RPMI7951 (cell line): ENCODE measurements around the gene UBE2O. TPM values are rescaled to one million over a fixed set of nuclear protein-coding genes. Genes with fewer than 3 reads are reported as not detected.

Experiments
- DNase-seq: peaks from one replicate; pipeline ENCODE4 v3.0.0-alpha.2; 2012; ENCODE audit warnings: low read depth
- total RNA-seq: library from RNA; depleted of rRNA; stranded (reverse); fragments of >200 nt; shearing (Covaris generic); gene quantifications from 2 replicates; pipeline ENCODE4 v1.2.3, GENCODE V29; 2014; rRNA removed

The UBE2O gene
- 7.6 and 9.8 TPM in 2 replicates for total RNA-seq

- DNase-seq: peak; percentile 79
Observed at GRCh38 chr17:76452660-76453430, at the start of gene UBE2O. TSS of gene UBE2O (minus strand) at chr17:76453152. CDS start at chr17:76453141, 11 bp downstream.

GRCh38 chr17:76501827-76502307 lies 48.9 kb upstream of the UBE2O start:
- no peak for DNase-seq

- peak; percentile 72 for DNase-seq
Observed at GRCh38 chr17:76501018-76501826, 48.3 kb upstream of the UBE2O start, which contains the start of gene RHBDF2. TSS of gene RHBDF2 (minus strand) at chr17:76501423. CDS start at chr17:76481524, 19,899 bp downstream.

GRCh38 chr17:76500747-76501017 lies 47.7 kb upstream of the UBE2O start:
- DNase-seq: no peak

GRCh38 chr17:76500074-76500746 lies 47.3 kb upstream of the UBE2O start:
- DNase-seq: no peak

GRCh38 chr17:76499267-76499667 lies 46.3 kb upstream of the UBE2O start:
- peak; percentile 57 for DNase-seq

- DNase-seq: no peak
Observed at GRCh38 chr17:76498876-76499251, 45.9 kb upstream of the UBE2O start.

- DNase-seq: peak; percentile 95
Observed at GRCh38 chr17:76497979-76498875, 45.3 kb upstream of the UBE2O start.

- no peak for DNase-seq
Observed at GRCh38 chr17:76497699-76497978, 44.7 kb upstream of the UBE2O start.

- DNase-seq: no peak
Observed at GRCh38 chr17:76496464-76496863, 43.5 kb upstream of the UBE2O start.

GRCh38 chr17:76495663-76496400 lies 42.9 kb upstream of the UBE2O start:
- DNase-seq: no peak

- no peak for DNase-seq
Observed at GRCh38 chr17:76493505-76494167, 40.7 kb upstream of the UBE2O start.

GRCh38 chr17:76492989-76493501 lies 40.1 kb upstream of the UBE2O start:
- DNase-seq: peak; percentile 94

- no peak for DNase-seq
Observed at GRCh38 chr17:76492123-76492988, 39.4 kb upstream of the UBE2O start.

GRCh38 chr17:76491271-76492122 lies 38.5 kb upstream of the UBE2O start:
- DNase-seq: no peak

GRCh38 chr17:76490112-76490710 lies 37.3 kb upstream of the UBE2O start:
- DNase-seq: no peak

GRCh38 chr17:76487451-76488192 lies 34.7 kb upstream of the UBE2O start:
- DNase-seq: no peak
